ENCODE measurements around the gene RFX2. TPM values are rescaled to one million over a fixed set of nuclear protein-coding genes. Genes with fewer than 3 reads are reported as not detected.

The RFX2 gene
- total and polyA plus RNA-seq, 2 experiments from 2014 or later: 2.3 to 4.9 TPM

- Histone ChIP-seq H3K9me3 (ENCODE audit: low read depth) (no peaks in the 10 kb centered on the region), H3K4me3 (no peak overlapping the region), H3K9me2 (replicated peaks; ENCODE audit: insufficient read depth) (no peaks in the 10 kb centered on the region), H3K4me1 (ENCODE audit: insufficient read depth) (peaks cover 35% of the 10 kb centered on the region), H4K20me1 (ENCODE audit: insufficient read depth, poor library complexity, severe bottlenecking) (no peaks in the 10 kb centered on the region), H3K4me2 (no peak overlapping the region), H3K36me3 (replicated peaks; ENCODE audit: insufficient read depth, low read depth) (no peaks in the 10 kb centered on the region), H3K79me2 (no peaks in the 10 kb centered on the region), H3K27ac (peak overlapping the region; percentile 92), H3K27me3 (no peaks in the 10 kb centered on the region), H2AFZ (no peak overlapping the region)
- WGBS (ENCODE audit: low lambda C conversion rate, missing lambda C conversion rate): 91% methylated on average over 3 of the region's 3 CpGs
- no peak for TF ChIP-seq EZH2phosphoT487 (IDR thresholded peaks at IDR 0.05; ENCODE audit: low read depth, severe bottlenecking, unreplicated experiment)
- no peak for DNase-seq (ENCODE audit: low spot score)
Observed at GRCh38 chr19:6088602-6089049, 21.7 kb downstream of the RFX2 start.

- Histone ChIP-seq H3K9me3 (ENCODE audit: low read depth) (no peaks in the 10 kb centered on the region), H3K27ac (peak overlapping the region; percentile 92), H3K79me2 (no peaks in the 10 kb centered on the region), H2AFZ (peak overlapping the region; percentile 33), H3K36me3 (replicated peaks; ENCODE audit: insufficient read depth, low read depth) (no peaks in the 10 kb centered on the region), H4K20me1 (ENCODE audit: insufficient read depth, poor library complexity, severe bottlenecking) (no peaks in the 10 kb centered on the region), H3K9me2 (replicated peaks; ENCODE audit: insufficient read depth) (no peaks in the 10 kb centered on the region), H3K4me3 (no peak overlapping the region), H3K4me1 (ENCODE audit: insufficient read depth) (peaks cover 24% of the 10 kb centered on the region), H3K27me3 (no peaks in the 10 kb centered on the region), H3K4me2 (peak overlapping the region; percentile 67)
- TF ChIP-seq CTCF (IDR thresholded peaks at IDR 0.05; ENCODE audit: poor library complexity) (no peak), EZH2phosphoT487 (IDR thresholded peaks at IDR 0.05; ENCODE audit: low read depth, severe bottlenecking, unreplicated experiment) (no peak)
- WGBS (ENCODE audit: low lambda C conversion rate, missing lambda C conversion rate): 16% methylated on average over 9 of the region's 9 CpGs
- peak; percentile 61 for DNase-seq (ENCODE audit: low spot score)
Observed at GRCh38 chr19:6087074-6087571, 23.2 kb downstream of the RFX2 start.

DNA sequence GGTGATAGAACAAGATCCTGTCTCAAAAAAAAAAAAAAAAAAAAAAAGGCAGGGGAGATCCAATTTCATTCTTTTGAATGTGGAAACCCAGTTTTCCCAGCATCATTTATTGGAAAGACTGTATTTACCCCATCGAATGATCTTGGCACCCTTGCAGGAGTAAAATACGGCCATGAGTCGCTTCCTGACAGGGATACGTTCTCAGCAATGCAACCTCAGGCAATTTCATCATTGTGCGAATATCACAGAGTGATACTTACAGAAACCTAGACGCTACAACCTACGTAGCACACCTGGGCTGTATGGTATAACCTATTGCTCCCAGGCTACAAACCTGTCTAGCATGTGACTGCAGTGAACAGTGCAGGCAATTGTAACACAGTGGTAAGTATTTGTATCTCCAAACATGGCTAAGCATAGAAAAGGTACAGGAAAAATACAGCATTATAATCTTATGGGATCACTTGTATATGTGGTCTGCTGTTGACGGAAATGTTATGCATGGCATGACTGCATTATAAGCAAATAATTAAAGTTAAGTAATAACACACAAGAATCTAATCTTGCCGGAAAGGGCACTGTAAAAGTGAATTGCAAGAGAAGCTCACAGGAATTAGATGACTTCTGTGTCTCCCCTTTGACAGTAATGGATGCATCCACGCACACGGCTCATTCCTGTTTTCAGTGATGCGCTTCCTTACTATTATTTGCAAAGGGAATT lies 24.1 kb downstream of the RFX2 start:
- Histone ChIP-seq H3K27ac (peak overlapping the region; percentile 92), H2AFZ (peak overlapping the region; percentile 33), H3K27me3 (no peaks in the 10 kb centered on the region), H3K4me3 (no peak overlapping the region), H3K4me1 (ENCODE audit: insufficient read depth) (peaks cover 15% of the 10 kb centered on the region), H4K20me1 (ENCODE audit: insufficient read depth, poor library complexity, severe bottlenecking) (no peaks in the 10 kb centered on the region), H3K36me3 (replicated peaks; ENCODE audit: insufficient read depth, low read depth) (no peaks in the 10 kb centered on the region), H3K4me2 (peak overlapping the region; percentile 67), H3K9me2 (replicated peaks; ENCODE audit: insufficient read depth) (no peaks in the 10 kb centered on the region), H3K79me2 (no peaks in the 10 kb centered on the region), H3K9me3 (ENCODE audit: low read depth) (no peaks in the 10 kb centered on the region)
- DNase-seq (ENCODE audit: low spot score): no peak
- WGBS (ENCODE audit: low lambda C conversion rate, missing lambda C conversion rate): 73% methylated on average over 12 of the region's 12 CpGs
- TF ChIP-seq CTCF (IDR thresholded peaks at IDR 0.05; ENCODE audit: poor library complexity) (no peak), EZH2 (IDR thresholded peaks at IDR 0.05; ENCODE audit: borderline replicate concordance) (no peak), EZH2phosphoT487 (IDR thresholded peaks at IDR 0.05; ENCODE audit: low read depth, severe bottlenecking, unreplicated experiment) (no peak)

DNA sequence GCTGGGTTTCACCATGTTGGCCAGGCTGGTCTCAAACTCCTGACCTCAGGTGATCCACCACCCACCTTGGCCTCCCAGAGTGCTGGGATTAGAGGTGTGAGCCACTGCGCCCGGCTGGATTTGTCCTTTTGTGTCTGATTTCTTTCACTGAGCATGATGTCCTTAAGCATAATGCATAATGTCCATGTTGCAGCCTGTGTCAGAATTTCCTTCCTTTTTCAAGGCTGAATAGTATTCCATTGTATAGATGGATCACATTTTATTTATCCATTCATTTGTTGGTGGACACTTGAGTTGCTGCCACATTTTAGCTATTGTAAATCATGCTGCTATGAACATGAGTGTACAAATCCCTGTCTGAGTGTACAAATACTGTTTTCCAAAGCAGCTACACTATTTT lies 25.5 kb downstream of the RFX2 start:
- Histone ChIP-seq H3K9me2 (replicated peaks; ENCODE audit: insufficient read depth) (no peaks in the 10 kb centered on the region), H3K27me3 (no peaks in the 10 kb centered on the region), H2AFZ (no peak overlapping the region), H3K4me3 (no peak overlapping the region), H4K20me1 (ENCODE audit: insufficient read depth, poor library complexity, severe bottlenecking) (no peaks in the 10 kb centered on the region), H3K27ac (no peak overlapping the region), H3K4me2 (no peak overlapping the region), H3K4me1 (ENCODE audit: insufficient read depth) (peaks cover 12% of the 10 kb centered on the region), H3K79me2 (no peaks in the 10 kb centered on the region), H3K36me3 (replicated peaks; ENCODE audit: insufficient read depth, low read depth) (no peaks in the 10 kb centered on the region), H3K9me3 (ENCODE audit: low read depth) (no peaks in the 10 kb centered on the region)
- no peak for DNase-seq (ENCODE audit: low spot score)
- TF ChIP-seq EZH2 (IDR thresholded peaks at IDR 0.05; ENCODE audit: borderline replicate concordance) (no peak), EZH2phosphoT487 (IDR thresholded peaks at IDR 0.05; ENCODE audit: low read depth, severe bottlenecking, unreplicated experiment) (no peak), CTCF (IDR thresholded peaks at IDR 0.05; ENCODE audit: poor library complexity) (no peak)
- WGBS (ENCODE audit: low lambda C conversion rate, missing lambda C conversion rate): 95% methylated on average over 2 of the region's 2 CpGs
